NCI-H2107 treated with DMSO at 0.1 percent for 48 hours (cell line): ENCODE data around the gene DCDC2C.

ENCODE experiments used
- DNase-seq: peaks from one replicate; lab custom pipeline; 2025; ENCODE audit not compliant: unreplicated experiment; lab: John Stamatoyannopoulos, UW

Gene DCDC2C

GRCh38 chr2:3672861-3673678 is 30.3 kb upstream of the DCDC2C start:
- no peak for DNase-seq

GRCh38 chr2:3674066-3674845 is 29.1 kb upstream of the DCDC2C start:
- DNase-seq, result no peak

- no peak for DNase-seq
Observed at GRCh38 chr2:3675687-3676086, 27.7 kb upstream of the DCDC2C start.

GRCh38 chr2:3677436-3677835 is 25.9 kb upstream of the DCDC2C start:
- no peak for DNase-seq

- DNase-seq, result no peak
Observed at GRCh38 chr2:3678212-3678611, 25.2 kb upstream of the DCDC2C start.

- DNase-seq, result no peak
Observed at GRCh38 chr2:3679180-3679579, 24.2 kb upstream of the DCDC2C start.

- DNase-seq, result no peak
Observed at GRCh38 chr2:3679616-3680393, 23.6 kb upstream of the DCDC2C start.

- no peak for DNase-seq
Observed at GRCh38 chr2:3680548-3681345, 22.6 kb upstream of the DCDC2C start.

- no peak for DNase-seq
Observed at GRCh38 chr2:3681625-3682024, 21.8 kb upstream of the DCDC2C start.

GRCh38 chr2:3682811-3683210 is 20.6 kb upstream of the DCDC2C start:
- no peak for DNase-seq

GRCh38 chr2:3683748-3684454 is 19.5 kb upstream of the DCDC2C start:
- DNase-seq, result no peak

GRCh38 chr2:3689998-3690748 is 13.2 kb upstream of the DCDC2C start:
- DNase-seq, result no peak

GRCh38 chr2:3692375-3692774 is 11.0 kb upstream of the DCDC2C start:
- peak; percentile 68 for DNase-seq

- DNase-seq, result no peak
Observed at GRCh38 chr2:3696545-3696944, 6.8 kb upstream of the DCDC2C start.

GRCh38 chr2:3701071-3701470 is 2.3 kb upstream of the DCDC2C start:
- DNase-seq, result no peak

GRCh38 chr2:3703757-3704355 is 481 bp downstream of the DCDC2C start:
- no peak for DNase-seq

GRCh38 chr2:3704692-3705091 is 1.3 kb downstream of the DCDC2C start:
- DNase-seq, result no peak

- no peak for DNase-seq
Observed at GRCh38 chr2:3705782-3706181, 2.4 kb downstream of the DCDC2C start.

- DNase-seq, result no peak
Observed at GRCh38 chr2:3706892-3707291, 3.5 kb downstream of the DCDC2C start.
